Right hindlimb (tissue), 1 donor: ENCODE measurements around the gene CPEB4.

Experiments
- DNase-seq: peaks from one replicate; pipeline ENCODE4 v3.0.0-alpha.2; 2018

The CPEB4 gene

DNA sequence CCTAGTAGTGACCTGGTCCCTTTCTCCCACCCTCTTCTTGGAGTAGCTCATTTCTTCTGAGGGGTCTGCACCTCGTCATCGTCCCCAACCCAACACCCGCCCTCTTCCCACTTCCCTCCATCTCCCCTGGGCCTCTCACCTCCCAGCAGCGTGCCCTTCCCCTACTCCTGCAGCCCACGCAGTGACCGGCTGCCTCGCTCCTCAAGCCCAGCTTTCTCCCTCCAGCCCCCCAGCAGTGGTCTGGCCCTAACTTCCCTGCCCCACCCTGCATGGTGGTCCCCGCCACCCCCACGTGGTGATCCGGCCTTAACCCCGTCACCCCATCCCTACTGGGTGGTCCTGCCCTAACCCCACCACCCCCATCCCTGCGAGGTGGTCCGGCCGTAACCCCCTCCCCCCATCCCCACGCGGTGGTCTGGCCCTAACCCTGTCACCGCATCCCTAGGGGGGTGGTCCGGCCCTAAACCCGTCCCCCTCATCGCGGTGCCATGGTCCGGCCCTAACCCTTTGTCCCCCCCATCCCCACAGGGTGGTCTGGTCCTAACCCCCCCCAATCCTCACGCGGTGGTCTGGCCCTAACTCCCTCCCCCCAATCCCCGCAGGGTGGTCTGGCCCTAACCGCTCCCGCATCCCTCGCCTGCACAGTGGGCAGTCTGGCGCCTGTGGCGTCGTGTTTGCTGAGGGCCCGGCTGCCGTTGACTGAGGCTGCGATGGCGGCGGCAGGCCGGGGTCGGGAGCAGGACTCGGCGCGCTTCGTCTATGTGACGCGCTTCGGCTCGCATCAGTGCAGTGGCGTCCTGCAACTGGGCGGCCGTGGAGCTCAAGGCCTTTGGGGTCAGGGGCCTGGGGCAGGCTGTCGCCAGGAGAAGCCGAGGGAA is 100.6 kb downstream of the CPEB4 start, which contains the start of gene C5orf47:
Gene C5orf47 (plus strand): TSS at position 617 of the 878 bp plus-strand sequence. CDS start 94 bp downstream, at position 711.
- no peak for DNase-seq

DNA sequence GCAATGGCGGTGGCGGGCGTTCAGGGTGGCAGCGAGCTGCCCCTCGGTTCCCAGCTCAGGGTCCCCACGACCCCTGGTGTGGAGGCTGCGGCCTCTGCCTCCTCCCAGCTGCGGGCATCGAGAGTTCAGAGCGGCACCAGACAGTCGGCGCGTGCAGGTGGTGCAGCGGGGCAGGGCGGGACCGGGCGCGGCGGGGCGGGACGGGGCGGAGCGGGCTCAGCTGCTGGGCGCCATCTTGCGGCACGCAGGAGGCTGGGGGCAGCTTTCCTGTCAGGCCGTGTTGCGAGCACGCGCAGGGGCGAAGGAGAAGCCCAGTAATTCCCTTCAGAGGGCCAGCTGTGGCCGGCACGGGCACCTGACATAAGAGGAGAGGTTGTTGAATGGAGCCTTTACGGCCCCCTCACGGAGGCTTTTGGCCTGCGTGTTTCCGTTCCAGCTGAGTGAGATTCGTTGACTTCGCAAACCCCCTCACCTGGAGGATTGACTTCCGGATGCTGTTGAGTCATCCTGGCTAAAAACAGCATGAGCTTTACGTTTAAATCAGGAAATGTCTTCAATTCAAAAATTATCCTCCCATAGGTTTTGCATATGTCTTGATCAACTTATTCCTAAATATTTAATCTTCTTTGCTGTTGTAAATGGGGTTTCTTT is 101.4 kb downstream of the CPEB4 start:
- no peak for DNase-seq

DNA sequence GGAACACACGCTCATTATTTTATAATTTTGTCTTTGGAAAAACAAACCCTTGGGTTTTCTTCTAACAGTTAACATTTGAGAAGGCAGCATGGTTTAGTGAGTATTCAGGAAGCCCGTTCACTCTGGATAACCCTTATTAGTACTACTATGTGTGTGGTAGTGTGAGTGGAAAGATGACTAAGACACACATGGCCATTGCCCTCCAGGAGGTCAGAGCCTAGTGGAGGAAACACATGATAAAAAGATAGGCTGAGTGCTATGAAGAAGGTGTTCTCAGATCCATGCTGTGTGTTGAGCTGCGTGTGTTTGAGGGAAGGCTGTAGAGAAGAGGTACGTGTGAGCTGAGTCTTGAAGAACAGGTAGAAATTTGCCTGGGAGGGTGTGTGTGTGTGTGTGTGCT is 109.2 kb downstream of the CPEB4 start:
- no peak for DNase-seq

DNA sequence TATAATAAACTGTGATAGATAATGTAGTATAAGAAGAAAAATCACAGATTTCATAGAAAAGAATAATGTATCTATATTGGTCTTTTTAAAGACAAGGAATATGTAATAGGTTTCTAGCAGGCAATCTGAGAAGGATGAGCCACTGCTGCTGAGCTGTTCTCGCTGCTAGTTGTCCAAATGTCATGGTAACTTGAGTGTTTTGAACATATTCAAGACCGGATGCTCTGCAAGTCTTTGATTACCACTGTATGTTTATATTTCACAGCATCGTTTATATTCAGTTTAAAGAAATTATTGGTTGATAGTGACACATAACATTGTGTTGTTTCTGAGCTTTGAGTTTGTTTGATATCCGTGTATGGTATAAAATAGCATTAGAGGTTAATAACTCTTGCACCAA is 110.4 kb downstream of the CPEB4 start:
- DNase-seq: no peak

DNA sequence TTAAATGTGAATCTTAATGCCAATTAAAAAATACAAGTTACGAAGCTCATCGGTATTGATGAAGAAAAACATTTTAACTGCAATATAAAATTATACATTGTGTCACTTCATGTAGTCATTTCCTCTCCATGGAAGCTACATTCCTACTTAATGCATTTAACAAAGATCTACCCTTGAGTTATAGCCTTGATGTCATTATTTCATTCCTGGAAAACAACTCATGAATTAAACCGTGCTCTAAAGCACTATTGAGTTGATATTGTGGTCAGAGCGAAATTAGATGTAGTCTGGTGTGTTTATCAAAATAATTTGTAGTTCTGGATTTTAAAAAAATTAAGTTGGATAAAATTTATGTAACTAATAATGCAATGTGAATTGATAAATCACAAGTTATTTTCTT is 111.9 kb downstream of the CPEB4 start:
- DNase-seq: no peak

DNA sequence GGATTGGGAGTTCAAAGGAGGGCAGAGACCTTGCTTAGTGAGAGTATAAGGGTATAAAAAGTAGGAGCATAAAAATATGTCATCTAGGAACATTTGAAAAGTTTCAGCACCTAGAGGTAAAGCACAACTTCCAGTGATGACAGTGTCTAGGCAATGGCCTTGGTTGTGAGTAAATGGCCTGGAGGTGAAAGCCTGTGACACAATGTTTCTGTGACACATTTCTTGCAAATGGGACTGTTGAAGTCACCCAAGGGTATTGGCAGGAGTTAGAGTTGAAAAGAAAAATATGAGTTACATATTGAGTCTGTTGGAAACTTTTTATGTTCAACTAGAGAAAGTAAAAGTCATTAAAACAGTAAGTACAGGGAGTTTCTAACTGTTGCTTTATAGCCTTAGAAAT is 115.6 kb downstream of the CPEB4 start:
- no peak for DNase-seq

DNA sequence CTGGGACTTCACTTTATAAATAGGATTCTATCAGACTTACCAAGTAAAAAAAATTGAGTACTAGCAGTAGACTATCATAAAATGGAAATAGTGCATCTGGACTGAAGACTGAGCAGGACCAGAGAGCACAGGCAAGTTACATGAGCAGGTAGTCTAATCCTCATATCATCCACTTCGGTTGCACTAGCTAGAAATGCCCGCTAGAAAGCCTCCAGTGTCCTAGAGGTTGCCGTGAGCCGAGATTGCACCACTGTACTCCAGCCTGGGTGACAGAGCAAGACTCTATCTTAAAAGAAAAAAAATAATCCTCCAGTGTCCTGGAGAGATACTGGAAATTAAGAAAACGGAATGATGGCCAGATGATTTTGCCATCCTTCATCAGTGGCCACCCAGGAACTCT is 120.8 kb downstream of the CPEB4 start:
- DNase-seq: no peak

DNA sequence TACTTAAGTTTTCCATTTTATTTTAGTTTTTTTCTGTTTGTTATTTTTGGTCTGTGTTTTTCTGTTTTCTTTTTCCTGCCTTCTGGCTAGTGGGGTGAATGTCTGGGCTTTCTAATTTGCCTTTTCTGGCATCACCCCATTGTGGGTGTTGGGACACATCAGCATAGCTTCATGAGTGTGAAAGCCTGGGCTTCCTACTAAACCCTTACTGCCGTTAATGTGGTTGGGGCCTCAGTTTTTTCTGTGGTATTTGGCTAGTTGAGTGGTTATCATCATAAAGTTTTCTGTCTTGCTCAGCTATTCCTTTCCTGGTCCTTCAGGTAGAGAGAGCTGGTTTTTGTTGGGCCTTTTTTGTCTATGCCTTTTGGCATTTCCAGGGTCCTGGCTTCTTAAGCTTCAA is 122.2 kb downstream of the CPEB4 start:
- no peak for DNase-seq

DNA sequence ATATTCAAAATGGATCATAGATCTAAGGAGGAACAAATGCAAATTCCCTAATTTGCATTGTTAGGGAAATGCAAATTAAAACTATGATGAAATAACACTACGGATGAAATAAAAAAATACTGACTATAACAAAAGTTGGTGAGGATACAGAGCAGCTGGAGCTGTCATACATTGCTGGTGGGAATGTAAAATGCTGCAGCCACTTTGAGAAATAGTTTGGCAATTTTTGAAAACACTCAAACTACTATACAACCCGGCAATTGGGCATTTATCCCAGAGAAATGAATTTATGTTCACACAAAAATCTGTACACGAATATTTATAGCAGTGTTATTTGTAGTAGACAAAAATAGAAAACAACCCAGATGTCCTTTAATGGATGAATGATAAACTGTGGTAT is 123.3 kb downstream of the CPEB4 start:
- no peak for DNase-seq
